Activated naive CD8-positive, alpha-beta T cell treated with anti-CD3 and anti-CD28 coated beads, Interleukin-2, amount 10 ng/mL, durations not matched to agents 7 days and 5 days (primary cell): ENCODE measurements around the gene TADA3. TPM values are rescaled to one million over a fixed set of nuclear protein-coding genes. Genes with fewer than 3 reads are reported as not detected.

Experiments
- ATAC-seq: fragments of 150-1000 bp; cut with Tn5 transposase; one replicate; pipeline ENCODE4 v1.10.0; 2021; ENCODE audit warnings: low read depth, moderate library complexity
- POLR2A ChIA-PET: fragments of 350-600 bp; sonication (Branson Sonifier 250); formaldehyde crosslinking; loops from one replicate; lab custom pipeline; 2021; ENCODE audit warnings: antibody characterized with exemption; lab: Charles Lee
- DNase-seq: peaks from one replicate; pipeline ENCODE4 v3.0.0; 2021
- H3K27ac Mint-ChIP-seq: one replicate; pipeline ENCODE4 v1.8.0; 2022; ENCODE audit warnings: mild to moderate bottlenecking, mixed read lengths
- H3K27me3 Mint-ChIP-seq: one replicate; pipeline ENCODE4 v1.8.0; 2022; ENCODE audit warnings: mild to moderate bottlenecking, moderate library complexity, mixed read lengths
- H3K36me3 Mint-ChIP-seq: one replicate; pipeline ENCODE4 v1.8.0; 2021; ENCODE audit warnings: mild to moderate bottlenecking, mixed read lengths
- H3K4me1 Mint-ChIP-seq: one replicate; pipeline ENCODE4 v1.8.0; 2021; ENCODE audit warnings: mixed read lengths
- H3K4me3 Mint-ChIP-seq: one replicate; pipeline ENCODE4 v1.8.0; 2022; ENCODE audit warnings: mild to moderate bottlenecking, moderate library complexity, mixed read lengths
- H3K9me3 Mint-ChIP-seq: one replicate; pipeline ENCODE4 v1.8.0; 2021; ENCODE audit warnings: mixed read lengths
- total RNA-seq, 2 experiments: library from RNA; stranded (reverse); gene quantifications; one replicate each; pipeline ENCODE4 v1.2.3, GENCODE V29; 2021

Gene TADA3
- total RNA-seq: 10 to 100 TPM; 71.8 to 73.3 TPM

GRCh38 chr3:9792405-9793160 is at the start of gene TADA3, which contains the start of gene ARPC4:
Gene TADA3, minus strand, starts transcription at chr3:9792473. Its CDS starts 1,007 bp downstream, at chr3:9791466.
Gene ARPC4, plus strand, starts transcription at chr3:9793082. Its CDS starts 40 bp downstream, at chr3:9793122.
- DNase-seq: peak; percentile 95
- Mint-ChIP-seq H3K9me3 (no peaks in the 10 kb centered on the region), H3K4me1 (peaks cover 51% of the 10 kb centered on the region), H3K36me3 (peaks cover 47% of the 10 kb centered on the region), H3K4me3 (peak within 1 kb of the TSS; percentile 99), H3K27me3 (no peaks in the 10 kb centered on the region), H3K27ac (peak within 1 kb of the TSS; percentile 100)
- ATAC-seq: peak; percentile 89
- POLR2A ChIA-PET: interaction anchor here (0.7 to 2.3 kb wide), 25 partner anchors 9 to 528 kb away, joined by 3 to 47 read pairs (median 4); partner anchors contain the start of genes BRPF1, CAMK1, JAGN1 and MTMR14

DNA sequence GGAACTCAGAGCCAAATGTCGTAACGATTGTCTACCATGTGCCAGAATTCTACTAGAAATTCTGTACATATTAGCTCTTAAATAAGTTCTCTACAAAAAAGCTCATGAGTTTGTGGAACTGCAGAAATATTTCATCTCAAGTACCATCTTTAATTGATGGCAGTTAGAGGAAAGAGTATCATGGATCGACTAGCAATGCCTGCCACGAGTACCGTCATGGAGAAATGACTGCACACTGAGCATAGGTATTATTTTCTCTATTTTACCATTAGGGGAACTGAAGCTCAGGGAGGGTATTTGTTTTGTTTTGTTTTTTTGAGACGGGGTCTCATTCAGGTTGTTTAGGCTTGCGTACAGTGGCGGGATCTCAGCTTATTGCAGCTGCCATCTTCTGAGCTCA is 48.7 kb upstream of the TADA3 start:
- Mint-ChIP-seq H3K4me1 (peaks cover 17% of the 10 kb centered on the region), H3K4me3 (no peak overlapping the region), H3K27ac (no peak overlapping the region), H3K36me3 (peaks cover 15% of the 10 kb centered on the region), H3K27me3 (no peaks in the 10 kb centered on the region), H3K9me3 (no peaks in the 10 kb centered on the region)
- no peak for DNase-seq
- ATAC-seq: no peak
- POLR2A ChIA-PET: no interaction called here

DNA sequence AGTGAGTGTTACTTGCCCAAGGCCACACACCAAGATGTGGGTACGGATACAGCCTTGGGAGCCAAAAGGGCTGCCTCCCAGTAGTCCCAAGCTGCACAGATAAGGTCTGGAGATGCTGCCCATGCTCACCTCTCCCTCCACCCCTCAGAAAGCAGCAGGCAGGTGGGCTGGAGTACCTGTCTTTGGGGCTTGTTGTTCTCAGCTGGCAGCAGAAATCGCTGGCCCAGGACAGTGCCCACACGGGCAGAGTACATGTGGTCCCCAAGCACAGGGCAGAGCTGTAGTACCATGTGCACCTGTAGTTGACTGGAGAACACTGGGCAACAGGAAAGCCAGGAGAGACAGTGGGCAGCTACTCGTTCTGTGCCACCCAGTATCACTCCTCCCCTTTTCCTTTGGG is 46.6 kb upstream of the TADA3 start:
- ATAC-seq: no peak
- no peaks in the 10 kb centered on the region for H3K9me3 Mint-ChIP-seq
- no peak overlapping the region for H3K4me3 Mint-ChIP-seq
- peaks cover 9% of the 10 kb centered on the region for H3K4me1 Mint-ChIP-seq
- no peak for DNase-seq
- H3K27ac Mint-ChIP-seq: no peak overlapping the region
- H3K36me3 Mint-ChIP-seq: peaks cover 24% of the 10 kb centered on the region
- POLR2A ChIA-PET: interaction anchor here (0.6 kb wide), 1 partner anchor 29 kb away, joined by 3 read pairs; no protein-coding TSS in a partner anchor
- H3K27me3 Mint-ChIP-seq: no peaks in the 10 kb centered on the region

DNA sequence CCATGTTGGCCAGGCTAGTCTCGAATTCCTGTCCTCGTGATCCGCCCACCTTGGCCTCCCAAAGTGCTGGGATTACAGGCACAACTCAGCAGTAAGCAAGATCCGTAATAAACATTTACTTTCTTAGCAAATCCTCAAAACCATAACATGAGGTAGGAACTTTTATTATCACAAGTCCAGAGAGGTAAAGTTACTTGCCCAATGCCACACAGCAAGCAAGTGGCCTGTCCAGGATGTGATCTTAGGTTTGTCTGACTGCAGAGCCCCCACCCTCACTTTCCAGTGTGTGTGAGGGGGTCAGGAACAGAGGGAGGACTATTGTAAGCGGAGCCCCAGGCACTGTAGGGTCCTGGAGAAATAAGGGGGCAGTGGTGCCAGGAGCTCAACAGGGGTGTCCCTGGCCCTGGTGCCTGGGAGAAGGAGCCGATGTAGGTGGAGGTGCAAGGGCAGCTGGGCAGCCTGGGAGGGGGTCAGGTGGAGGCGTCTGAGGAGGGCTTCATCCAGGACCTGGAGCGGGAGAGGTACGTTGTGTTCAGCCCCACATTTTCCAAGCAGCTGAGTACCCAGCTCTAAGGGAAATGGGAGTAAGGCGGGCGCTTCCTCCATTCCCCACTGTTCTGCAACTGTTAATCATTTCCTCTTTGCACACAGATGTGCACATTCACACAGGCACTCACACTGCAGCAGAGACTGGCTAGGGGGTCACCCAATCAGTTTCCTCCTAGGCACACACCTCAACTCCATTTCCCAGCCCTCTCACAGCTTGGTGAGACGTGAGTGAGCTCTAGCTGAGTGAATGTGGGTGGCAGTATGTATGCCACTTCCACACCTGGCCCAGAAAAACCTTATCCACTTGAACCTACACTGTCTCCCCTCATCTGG is 45.7 kb upstream of the TADA3 start:
- H3K4me3 Mint-ChIP-seq: no peak overlapping the region
- no peaks in the 10 kb centered on the region for H3K9me3 Mint-ChIP-seq
- H3K27ac Mint-ChIP-seq: no peak overlapping the region
- H3K27me3 Mint-ChIP-seq: no peaks in the 10 kb centered on the region
- POLR2A ChIA-PET: interaction anchor here (0.9 to 1.3 kb wide), 2 partner anchors 9 to 18 kb away, joined by 3 read pairs; no protein-coding TSS in a partner anchor
- peaks cover 24% of the 10 kb centered on the region for H3K36me3 Mint-ChIP-seq
- H3K4me1 Mint-ChIP-seq: peaks cover 7% of the 10 kb centered on the region
- no peak for ATAC-seq
- no peak for DNase-seq

DNA sequence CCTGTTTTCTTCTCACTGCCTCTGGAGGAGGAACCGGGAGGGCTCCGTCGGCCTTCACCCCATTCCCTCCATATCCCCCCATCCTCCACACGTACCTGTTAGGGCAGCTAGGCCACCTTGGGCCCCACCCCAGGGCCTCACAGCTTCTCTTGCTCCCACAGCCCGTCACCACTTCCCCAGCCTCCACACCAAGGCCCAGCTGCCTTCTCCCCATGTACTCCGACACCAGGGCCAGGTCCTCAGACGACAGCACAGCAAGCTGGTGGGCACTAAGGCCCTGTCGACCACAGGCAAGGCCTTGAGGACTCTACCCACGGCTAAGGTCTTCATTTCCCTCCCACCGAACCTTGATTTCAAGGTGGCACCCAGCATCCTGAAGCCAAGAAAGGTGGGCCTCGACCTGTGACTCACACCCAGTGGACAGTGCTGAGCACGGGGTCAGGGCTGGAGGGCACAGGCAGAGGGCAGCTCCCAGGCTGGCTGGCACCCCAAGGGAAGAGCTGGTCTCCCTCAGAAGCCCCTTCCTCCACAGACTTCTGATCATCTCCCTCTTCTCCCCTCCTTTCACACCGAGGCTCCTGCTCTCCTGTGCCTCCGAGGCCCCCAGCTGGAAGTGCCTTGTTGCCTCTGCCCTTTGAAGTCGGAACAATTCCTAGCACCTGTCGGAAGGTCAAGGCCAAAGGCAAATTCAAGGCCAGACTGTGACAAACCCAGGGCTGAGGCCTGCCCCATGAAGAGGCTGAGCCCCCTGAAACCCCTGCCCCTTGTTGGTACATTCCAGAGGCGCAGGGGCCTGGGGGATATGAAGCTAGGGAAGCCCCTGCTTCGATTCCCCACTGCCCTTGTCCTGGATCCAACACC is 42.5 kb upstream of the TADA3 start:
- DNase-seq: no peak
- Mint-ChIP-seq H3K9me3 (no peaks in the 10 kb centered on the region), H3K27me3 (no peaks in the 10 kb centered on the region), H3K4me3 (no peak overlapping the region), H3K4me1 (peaks cover 6% of the 10 kb centered on the region), H3K36me3 (peaks cover 24% of the 10 kb centered on the region), H3K27ac (no peak overlapping the region)
- no peak for ATAC-seq
- POLR2A ChIA-PET: no interaction called here

DNA sequence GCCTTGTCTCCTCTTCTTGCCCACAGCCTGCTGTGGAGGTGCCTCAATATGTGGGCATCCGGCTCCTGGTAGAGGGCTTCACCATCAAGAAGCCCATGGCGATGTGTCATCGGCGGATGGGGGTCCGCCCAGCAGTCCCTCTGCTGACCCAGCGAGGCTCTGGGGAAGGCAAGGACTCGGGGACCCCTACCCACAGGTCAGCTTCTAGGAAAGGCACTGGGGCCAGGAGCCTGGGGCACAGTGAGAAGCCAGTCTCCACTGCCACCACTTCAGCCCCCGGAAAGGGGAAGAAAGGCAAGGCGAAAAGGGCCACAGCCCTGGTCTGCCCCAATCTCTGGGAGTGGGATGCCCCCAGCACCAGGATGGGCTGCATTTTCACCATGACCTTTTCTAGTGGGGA is 40.8 kb upstream of the TADA3 start:
- Mint-ChIP-seq H3K36me3 (peaks cover 24% of the 10 kb centered on the region), H3K27me3 (no peaks in the 10 kb centered on the region), H3K4me3 (no peak overlapping the region), H3K4me1 (peaks cover 6% of the 10 kb centered on the region), H3K27ac (no peak overlapping the region), H3K9me3 (no peaks in the 10 kb centered on the region)
- DNase-seq (no peak), ATAC-seq (no peak)
- POLR2A ChIA-PET: interaction anchor here (2.4 kb wide), 1 partner anchor 25 kb away, joined by 6 read pairs; no protein-coding TSS in a partner anchor

- no peaks in the 10 kb centered on the region for H3K27me3 Mint-ChIP-seq
- no peak overlapping the region for H3K4me3 Mint-ChIP-seq
- H3K27ac Mint-ChIP-seq: no peak overlapping the region
- POLR2A ChIA-PET: interaction anchor here (0.5 to 2.4 kb wide), 3 partner anchors 23 to 182 kb away, joined by 3 to 6 read pairs (median 3); no protein-coding TSS in a partner anchor
- peak; percentile 51 for ATAC-seq
- peaks cover 17% of the 10 kb centered on the region for H3K36me3 Mint-ChIP-seq
- no peaks in the 10 kb centered on the region for H3K9me3 Mint-ChIP-seq
- no peak for DNase-seq
- peaks cover 11% of the 10 kb centered on the region for H3K4me1 Mint-ChIP-seq
Measured at GRCh38 chr3:9831253-9831652, 39.0 kb upstream of the TADA3 start.

DNA sequence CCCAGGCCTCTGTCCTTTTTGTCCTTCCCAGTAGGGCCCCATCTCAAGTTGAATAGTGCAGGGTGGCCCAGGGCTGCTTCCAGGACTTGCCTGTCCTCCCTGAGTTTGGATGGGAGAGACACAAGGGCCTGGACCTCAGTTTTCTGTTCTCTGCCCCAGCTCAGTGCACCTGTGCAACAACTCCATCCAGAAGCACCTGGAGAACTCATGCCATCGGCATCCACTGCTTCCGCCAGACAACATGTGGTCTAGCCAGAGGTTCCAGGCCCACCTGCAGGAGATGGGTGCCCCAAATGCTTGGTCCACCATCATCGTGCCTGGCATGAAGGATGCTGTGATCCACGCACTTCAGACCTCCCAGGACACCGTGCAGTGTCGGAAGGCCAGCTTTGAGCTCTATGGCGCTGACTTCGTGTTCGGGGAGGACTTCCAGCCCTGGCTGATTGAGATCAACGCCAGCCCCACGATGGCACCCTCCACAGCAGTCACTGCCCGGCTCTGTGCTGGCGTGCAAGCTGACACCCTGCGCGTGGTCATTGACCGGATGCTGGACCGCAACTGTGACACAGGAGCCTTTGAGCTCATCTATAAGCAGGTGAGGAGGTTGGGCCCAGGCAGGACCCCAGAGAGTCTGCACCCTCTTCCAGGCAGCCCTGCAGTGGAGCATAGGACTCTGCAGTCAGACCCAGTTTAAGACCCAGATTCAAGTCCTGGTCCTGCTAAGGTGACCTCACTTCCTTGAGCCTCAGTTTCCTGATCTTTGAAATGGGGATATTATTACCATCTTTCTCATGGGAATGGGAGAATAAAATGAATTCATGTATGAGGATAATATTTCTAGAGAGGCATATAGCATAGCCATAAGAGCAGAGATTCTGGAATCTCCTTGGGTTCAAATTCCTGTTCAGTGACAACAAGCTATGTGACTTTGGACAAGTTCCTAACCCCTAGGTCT is 36.8 kb upstream of the TADA3 start:
- peaks cover 11% of the 10 kb centered on the region for H3K4me1 Mint-ChIP-seq
- no peak overlapping the region for H3K27ac Mint-ChIP-seq
- POLR2A ChIA-PET: interaction anchor here (0.6 kb wide), 1 partner anchor 354 kb away, joined by 3 read pairs; no protein-coding TSS in a partner anchor
- peaks cover 5% of the 10 kb centered on the region for H3K36me3 Mint-ChIP-seq
- no peak overlapping the region for H3K4me3 Mint-ChIP-seq
- no peak for DNase-seq
- no peak for ATAC-seq
- H3K27me3 Mint-ChIP-seq: no peaks in the 10 kb centered on the region
- H3K9me3 Mint-ChIP-seq: no peaks in the 10 kb centered on the region

GRCh38 chr3:9826815-9827573 is 34.7 kb upstream of the TADA3 start:
- H3K27me3 Mint-ChIP-seq: no peaks in the 10 kb centered on the region
- ATAC-seq (peak; percentile 70), DNase-seq (no peak)
- POLR2A ChIA-PET: interaction anchor here (0.7 to 1.1 kb wide), 4 partner anchors 13 to 62 kb away, joined by 3 to 4 read pairs (median 4); partner anchors contain the start of gene ARPC4
- H3K9me3 Mint-ChIP-seq: no peaks in the 10 kb centered on the region
- no peak overlapping the region for H3K4me3 Mint-ChIP-seq
- H3K27ac Mint-ChIP-seq: peak overlapping the region; percentile 48
- peaks cover 5% of the 10 kb centered on the region for H3K36me3 Mint-ChIP-seq
- H3K4me1 Mint-ChIP-seq: peaks cover 11% of the 10 kb centered on the region

DNA sequence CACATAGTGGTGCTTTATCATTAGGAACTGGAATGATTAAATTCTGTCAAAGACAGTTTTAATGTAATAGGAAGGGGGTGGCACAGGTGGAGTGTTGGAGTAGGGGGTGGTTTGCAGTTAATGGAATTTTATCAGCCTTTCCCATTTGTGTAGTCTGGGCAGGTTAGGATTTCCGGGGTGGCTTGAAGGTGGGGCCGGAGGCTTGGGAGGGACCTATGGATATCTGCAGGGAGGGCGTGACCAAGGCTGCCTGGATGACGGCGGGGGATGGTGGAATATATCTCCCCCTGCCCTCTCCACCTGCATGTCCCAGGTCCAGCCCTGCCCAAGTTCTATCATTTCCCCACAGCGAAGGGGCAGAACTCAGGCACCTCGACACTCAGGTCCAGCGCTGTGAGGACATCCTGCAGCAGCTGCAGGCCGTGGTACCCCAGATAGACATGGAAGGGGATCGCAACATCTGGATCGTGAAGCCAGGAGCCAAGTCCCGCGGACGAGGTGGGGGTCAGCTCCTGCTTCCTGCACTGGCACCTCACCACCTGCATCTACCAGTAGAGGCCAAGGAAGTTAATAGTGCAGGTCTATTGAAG is 33.3 kb upstream of the TADA3 start:
- H3K36me3 Mint-ChIP-seq: peaks cover 8% of the 10 kb centered on the region

DNA sequence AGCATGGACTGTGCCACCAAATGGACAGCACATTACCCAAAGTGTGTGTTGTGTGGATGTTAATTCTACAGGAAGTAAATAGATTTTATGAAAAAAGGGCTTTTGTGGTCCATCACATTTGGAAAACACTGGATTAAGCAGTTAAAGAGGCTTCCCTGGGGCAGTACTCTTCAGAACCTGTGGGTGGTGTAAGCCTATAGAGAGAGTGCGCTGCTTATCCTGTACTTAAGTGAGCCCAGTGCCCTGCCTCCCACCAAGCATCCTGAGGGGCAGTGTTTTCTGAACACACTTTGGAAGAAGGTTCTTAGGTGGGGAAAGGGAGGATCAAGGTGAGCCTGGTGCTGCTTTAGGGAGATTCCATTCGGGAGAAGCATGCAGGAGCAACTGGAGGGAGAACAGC is 28.7 kb upstream of the TADA3 start:
- Mint-ChIP-seq H3K4me1 (no peaks in the 10 kb centered on the region), H3K4me3 (no peak overlapping the region), H3K27me3 (no peaks in the 10 kb centered on the region), H3K9me3 (no peaks in the 10 kb centered on the region), H3K36me3 (peaks cover 10% of the 10 kb centered on the region), H3K27ac (no peak overlapping the region)
- POLR2A ChIA-PET: interaction anchor here (1.0 kb wide), 1 partner anchor 17 kb away, joined by 3 read pairs; no protein-coding TSS in a partner anchor
- no peak for ATAC-seq
- DNase-seq: no peak

More for the DNA sequence above, 33.3 kb upstream of the TADA3 start:
- ATAC-seq (no peak), DNase-seq (no peak)
- no peaks in the 10 kb centered on the region for H3K27me3 Mint-ChIP-seq
- H3K4me3 Mint-ChIP-seq: no peak overlapping the region
- peaks cover 6% of the 10 kb centered on the region for H3K4me1 Mint-ChIP-seq
- POLR2A ChIA-PET: interaction anchor here (0.6 kb wide), 1 partner anchor 168 kb away, joined by 3 read pairs; no protein-coding TSS in a partner anchor
- H3K9me3 Mint-ChIP-seq: no peaks in the 10 kb centered on the region
- H3K27ac Mint-ChIP-seq: no peak overlapping the region
